Left hindlimb (tissue), 1 donor: ENCODE measurements around the gene FOXL2NB.

ENCODE experiments used
- DNase-seq: peaks from one replicate; pipeline ENCODE4 v3.0.0-alpha.2; 2018

The FOXL2NB gene

DNA sequence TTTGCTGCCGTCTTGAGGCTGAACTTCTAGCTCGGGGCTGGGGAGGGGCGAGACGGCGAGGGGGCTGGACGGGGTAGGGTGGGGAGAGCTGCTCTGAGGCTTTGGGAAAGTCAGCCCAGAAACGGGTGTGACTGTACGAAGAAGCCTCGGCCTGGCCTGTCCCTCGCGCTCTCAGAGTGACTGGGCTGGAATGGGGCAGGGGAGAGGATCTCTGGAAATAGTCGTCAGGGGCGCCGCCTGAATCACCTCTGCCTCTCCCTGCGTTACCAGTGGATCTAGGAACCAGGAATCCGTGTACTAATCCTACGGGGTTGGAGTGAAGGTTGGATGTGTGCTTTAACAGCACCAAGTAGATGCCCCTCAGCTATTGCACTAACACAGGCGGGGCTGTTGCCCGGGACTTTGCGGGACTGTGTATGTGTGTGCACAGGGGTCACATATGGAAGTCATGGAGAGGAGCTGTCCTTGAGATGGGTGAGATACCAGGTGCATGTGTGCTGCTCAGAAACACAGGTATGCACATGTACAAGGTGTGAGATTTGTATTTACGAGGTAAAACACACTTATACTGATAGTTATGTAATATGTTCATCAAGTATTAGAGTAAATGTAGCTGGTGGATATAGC is 591 bp downstream of the FOXL2NB start:
- DNase-seq = no peak

DNA sequence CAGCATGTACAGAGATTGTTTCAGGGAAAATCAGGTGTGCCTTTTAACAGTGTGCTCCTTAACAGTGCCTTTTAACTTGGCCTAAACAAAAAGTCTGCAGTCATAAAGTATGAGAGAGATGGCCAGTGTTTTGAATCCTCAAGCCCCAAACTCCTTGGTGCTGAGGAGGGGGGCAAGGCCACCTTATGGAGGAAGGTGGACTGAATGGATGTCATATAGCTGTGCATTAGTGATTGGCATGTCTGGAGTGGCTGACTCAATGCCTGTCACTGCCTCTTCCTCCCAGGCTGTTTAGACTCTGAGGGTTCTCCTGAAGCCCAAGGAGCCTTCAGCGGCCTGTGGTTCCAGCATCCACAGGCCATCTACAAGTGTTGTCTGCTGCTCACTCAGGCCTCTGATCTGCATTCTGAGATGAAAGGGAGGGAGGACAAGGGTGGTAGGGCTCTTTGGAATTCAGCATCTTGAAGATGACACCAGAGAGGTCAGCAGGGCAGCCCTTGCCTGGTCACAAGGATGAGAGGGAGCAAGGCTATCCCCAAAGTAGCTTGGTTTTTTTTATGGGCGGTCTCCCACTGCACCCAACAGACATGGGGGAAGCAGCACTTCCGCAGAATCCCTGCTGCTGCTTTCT is 1.5 kb downstream of the FOXL2NB start:
- no peak for DNase-seq

DNA sequence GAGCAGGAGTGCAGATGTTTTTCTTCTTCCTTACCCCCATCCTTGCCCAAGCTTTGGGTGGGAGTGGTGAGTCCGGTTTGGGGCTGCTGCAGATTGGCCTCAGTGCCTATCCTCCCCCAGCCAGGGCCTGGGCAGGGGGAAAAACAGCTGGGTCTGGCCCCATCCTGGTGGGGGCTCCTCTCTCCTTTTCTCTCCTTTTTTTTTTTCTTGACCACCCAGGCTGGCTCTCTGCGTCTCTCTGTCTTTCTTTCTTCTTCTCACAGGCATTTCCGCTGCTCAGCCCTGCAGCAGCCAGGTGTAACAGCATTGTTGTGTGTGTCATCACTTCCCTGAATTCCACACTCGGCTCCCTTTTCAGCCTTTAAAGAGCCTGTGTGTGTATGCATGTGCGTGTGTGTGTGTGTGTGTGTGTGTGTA is 2.0 kb downstream of the FOXL2NB start:
- DNase-seq = no peak

DNA sequence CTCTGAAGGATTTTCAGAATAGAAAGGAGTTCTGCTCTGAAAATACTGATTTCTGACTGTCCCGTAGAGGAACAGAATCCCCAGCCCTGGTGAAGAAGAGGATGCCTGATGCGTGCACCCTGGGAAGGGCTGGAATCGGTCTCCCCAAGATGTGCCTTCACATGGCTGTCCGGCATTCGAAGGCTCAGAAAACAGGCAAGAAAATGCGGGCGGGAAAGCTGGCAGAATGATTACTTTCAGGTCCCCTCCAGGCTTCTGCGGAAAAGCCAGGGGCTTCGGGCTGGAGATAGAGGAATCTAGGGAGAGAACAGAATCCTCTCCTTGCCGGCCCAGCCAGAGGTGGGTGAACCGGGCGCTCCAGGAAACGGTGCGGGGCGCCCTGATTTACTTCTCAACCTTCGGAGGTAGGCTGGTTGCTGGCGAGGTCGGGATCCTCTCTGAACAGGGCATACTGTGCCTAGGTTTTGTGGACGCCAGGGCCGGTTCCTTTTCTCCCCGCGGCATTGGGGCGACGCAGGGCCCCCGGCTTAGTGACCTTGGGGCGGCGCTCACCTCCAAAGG is 2.5 kb downstream of the FOXL2NB start:
- no peak for DNase-seq

DNA sequence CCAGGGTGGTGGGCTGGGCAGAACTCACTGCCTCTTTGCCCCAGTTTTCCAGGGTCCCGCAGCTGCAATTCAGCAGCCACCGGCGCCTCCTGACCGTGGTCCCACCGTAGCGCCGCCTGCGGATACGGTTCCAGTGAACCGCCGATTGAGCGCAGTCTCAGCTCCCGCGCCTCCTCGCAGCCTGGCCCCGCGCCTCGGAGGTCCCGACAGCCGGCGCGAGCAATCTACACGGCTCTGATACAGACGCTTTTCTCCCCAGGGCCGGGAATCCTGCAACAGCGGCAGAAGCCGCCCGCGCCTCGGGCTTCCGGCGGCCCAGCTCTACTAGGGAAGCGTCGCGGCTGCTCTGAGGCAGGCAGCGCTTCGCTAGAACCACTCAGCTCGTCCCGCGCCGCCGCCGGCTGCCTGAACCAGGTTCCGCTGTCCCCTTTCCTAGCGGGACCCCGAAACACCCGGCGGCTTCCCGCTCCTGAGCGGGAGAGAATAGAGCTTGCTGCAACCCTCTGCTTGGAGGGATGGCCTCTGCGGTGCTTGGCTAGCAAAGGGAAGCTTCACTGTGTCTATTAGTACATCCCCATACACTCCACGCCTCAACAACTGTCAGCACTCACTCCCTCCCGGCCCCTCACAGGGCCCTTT is 3.1 kb downstream of the FOXL2NB start:
- no peak for DNase-seq

DNA sequence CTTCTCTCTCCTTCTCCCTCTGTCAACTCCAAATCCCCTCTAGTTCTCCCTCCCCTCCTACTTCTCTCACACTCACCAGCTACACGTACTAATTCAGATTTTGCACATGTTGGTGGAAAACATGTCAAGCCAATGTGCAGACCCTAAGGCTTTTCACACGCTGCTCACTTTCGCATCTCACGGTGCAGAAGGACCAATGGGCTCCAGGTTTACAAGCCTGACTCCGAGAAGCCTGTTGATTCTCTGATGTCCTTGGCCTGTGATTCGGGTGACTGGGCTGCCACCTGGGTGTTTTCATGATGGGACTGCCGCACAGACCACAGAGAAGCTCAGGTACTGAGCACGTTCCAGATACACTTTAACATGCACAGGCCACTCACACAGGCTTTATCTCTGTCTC is 3.7 kb downstream of the FOXL2NB start:
- DNase-seq = no peak

DNA sequence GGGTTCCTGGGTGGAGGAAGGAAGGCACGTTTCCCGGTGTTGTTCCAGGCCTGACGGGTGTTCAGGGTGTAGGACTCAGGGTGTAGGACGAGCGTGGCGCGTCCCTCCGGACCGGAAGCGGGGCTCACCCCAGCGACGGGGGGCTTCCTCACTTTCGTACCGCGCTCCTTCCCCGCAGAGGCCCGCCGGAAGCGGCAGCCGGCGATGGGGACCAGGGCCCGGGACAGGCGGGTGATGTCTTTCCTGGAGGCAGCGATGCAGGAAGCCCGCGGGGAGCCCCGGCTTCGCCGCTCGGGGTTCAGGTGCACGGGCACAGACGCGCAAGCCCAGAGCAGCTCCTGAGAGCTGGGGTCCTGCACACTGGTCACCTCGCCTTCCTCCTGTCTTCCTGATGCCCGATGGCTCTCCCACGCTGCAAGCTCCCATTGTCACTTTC is 13.4 kb downstream of the FOXL2NB start:
- DNase-seq = no peak

DNA sequence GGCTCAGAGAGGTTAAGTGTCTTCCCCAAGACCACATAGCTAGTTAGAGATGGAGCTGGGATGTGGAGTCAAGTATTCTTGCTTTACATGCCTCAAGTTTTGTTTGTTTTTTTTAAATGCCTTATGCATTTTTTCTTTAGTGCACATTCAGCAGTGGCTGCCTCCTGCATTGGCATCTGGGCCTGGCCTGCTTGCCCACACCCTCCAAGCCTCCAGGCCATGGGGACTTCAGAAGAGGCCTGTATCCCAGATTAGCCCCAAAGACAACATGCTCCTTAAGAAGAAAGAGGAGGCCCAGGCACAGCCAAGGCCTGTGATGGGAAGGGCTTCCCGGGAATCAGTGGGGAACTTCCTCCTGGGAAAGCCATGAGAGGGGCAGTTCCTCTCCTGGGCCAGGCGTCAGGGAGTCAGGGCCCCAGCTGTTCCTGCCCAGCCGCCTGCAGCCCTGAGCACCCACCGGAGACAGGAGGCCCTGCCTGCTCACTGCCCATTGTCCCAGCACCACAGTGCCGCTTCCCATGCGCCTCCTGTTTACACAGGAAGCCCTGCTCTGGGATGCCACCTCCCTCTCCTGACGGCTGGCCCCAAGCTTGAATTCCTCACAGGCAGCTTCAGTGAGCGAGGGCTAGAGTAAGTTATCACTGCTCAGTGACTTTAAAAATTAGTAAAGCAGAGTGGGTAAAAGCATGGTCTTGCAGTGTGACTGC is 16.0 kb downstream of the FOXL2NB start:
- no peak for DNase-seq

DNA sequence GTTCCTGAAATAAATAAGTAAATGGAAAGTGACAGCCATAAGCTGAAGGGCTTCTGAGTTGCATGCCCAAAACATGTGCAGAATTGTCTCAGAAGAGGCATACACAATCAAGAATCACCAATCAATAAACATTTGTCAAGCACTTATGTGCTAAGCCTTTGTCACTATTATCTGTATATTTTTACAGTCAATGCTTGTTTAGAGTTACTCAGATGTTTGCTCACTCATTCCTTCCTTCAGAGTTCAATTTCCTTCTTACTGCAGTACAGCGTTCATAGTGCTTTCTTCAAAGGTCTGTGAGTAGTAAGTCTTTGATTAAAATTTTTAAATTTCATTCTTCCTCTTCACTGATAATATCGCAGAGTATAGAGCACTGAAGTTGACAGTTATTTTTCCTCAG is 17.2 kb downstream of the FOXL2NB start:
- DNase-seq = no peak

DNA sequence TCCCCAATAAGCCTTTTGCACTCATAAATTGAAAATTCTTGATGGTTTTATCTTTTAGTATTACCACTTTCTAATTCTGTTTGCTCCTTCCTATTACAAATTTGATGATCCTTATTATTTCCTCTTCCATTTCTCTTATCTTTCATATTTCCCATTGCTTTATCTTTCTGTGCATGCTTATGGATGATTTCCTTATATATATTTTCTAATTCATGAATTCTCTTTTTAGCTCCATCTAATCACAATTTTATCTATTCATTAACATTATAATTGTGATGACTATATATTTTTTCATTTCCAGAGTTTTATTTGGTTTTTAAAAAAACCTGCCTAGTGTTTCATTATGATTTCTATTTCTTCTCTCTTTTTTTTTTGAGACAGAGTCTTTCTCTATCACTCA is 17.9 kb downstream of the FOXL2NB start:
- no peak for DNase-seq

DNA sequence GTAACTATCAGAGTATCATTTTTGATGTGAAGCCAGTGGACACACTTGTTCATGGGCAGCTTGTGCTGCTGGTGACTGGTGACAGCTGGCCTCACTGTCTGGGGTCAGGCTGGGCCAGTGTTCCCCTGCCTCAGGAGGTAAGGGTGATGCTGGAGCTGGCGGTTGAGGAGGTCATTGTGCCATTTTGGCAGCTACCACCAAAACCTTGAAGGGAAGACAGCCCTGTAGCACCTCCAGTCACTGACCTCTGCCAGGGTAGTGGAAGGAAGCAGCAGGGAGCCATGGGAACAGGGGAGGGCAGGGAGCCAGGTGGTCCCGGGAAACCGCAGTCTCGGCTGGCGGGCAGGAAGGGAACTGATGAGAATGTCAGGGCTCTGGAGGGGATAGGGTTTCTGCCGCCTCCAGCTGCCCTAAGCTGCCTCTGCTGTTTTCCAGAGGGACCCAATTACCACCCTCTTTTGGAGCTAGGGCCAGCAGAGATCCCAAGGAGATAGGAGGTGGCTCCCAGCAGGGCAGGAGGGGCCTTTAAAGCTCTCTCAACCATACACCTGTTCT is 24.8 kb downstream of the FOXL2NB start:
- DNase-seq = no peak

DNA sequence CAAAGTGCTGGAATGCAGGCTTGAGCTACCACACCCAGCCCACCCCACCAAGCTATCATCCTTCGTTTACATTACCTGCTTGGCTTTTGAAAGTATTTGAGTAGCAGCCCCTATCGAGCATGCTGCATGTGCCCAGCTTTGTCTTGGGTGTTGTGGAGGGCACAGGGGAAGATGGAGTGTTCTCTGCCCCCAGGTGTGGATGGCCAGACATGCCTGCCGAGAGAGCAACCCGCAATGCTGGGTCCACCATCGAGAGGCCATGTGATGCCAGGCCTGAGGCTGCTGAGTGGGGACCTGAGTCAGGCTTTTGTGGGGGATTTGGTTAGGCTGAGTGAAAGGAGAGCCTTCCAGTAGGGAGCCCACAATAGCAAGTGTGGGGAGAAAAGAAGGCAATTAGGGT is 25.9 kb downstream of the FOXL2NB start:
- no peak for DNase-seq

DNA sequence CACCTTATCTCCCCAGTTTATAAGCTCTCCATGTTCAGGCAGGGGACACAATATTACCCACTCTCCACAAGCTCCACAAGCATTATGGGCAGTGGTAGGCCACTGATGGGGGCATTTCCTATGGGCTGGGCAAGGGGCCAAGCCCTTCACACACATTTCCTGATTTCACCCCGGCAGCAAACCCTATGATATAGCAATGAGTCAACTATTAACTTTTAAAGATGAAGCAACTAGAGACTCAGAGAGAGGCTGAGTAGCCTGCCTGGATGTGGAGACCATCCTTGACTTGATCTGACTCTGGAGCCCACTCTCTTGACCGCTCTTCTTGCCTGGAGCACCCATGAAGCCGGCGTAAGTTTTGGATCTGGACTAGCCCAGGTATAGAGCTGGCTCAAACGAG is 27.4 kb downstream of the FOXL2NB start:
- DNase-seq = no peak

DNA sequence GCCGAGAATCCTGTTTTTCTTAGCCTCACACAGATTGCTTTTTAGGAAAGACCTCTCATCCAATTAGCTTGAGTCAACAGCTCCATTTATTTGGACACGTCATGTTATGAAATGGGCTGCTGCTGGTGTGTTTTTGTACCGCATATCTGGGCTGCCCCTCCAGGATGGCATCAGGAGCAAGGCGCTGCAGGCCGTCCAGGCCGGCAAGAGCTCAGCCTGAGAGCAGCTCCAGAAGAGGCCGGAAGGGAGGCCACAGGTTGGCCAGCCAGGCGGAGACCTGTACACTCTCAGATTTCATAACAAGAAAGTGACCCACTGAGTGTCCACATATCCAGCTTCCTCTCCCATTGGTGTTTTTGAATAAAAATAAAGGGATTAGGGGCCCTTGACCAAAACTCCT is 28.3 kb downstream of the FOXL2NB start:
- no peak for DNase-seq

DNA sequence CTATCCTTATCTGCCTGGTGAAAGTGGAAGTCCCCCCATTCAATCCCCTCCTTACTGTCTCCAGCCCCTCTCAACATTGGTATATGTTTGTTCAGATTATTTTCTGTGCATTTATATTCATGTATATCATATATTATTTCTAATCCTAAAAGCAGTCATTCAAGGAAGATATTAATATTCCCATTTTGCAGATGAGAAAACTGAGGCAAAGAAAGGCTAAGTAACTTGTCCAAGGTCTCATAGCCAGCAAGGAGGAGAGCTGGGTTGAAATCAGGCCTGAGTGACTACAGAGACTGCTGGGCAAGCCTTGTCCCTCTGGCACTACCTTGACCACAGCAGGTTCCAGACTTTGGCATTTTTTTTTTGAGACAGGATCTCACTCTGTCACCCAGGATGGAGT is 29.0 kb downstream of the FOXL2NB start:
- no peak for DNase-seq

DNA sequence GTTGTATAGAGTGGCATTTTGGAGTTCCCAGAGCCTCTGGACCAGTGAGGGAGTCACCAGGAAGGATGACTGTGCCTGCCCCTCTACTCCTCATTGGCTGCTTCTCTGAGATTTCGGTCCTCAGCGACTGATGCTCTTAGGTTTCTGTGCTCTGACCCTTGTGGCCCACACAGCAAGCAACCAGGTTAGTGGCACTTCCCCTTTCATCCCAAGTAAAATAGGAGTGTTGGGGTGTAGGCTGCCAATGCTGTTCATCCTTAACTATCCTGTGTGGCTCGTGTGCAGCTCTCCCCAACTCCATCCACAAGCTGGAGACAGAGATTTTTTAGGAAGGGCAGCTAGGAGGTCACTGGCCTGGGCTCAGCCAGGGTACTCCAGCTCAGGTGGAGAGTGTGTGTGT is 37.8 kb downstream of the FOXL2NB start:
- no peak for DNase-seq

DNA sequence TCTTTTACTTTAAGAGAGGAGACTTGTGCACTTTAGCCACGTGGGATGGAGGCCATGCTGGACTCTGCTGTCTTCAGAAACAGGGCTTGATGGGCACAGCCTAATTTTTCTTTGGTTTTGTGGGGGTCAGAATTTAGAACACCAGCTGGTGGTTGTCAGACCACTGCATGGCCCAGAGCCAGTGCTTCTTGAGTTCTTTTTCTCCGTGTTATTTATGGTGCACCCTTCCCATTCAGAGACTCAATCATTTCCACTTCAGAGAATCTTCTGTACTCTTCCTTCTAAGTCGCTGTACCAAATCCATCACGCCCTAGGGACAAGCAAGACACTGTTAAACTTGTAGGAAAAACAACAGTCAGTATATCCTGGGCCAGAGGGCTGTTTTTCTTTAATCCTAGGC is 38.9 kb downstream of the FOXL2NB start:
- DNase-seq = no peak

DNA sequence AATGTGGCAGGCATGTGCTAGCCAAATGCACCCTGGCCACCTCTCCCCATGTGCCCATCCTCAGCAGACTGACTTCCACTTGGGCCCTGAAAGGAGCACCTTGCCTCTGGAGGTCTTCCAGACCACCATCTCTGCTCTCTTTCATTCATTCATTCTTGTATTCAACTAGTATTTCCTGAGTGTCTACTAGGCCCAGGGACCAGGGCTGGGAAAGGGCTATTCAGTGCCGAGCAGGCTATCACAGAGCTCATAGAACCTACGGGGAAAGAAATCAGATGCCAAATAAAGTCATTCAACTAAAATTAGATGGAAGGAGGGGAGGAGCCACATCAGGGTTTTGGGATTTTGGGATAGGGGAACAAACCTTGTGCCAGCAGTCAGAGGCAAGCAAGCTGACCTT is 40.2 kb downstream of the FOXL2NB start:
- no peak for DNase-seq

DNA sequence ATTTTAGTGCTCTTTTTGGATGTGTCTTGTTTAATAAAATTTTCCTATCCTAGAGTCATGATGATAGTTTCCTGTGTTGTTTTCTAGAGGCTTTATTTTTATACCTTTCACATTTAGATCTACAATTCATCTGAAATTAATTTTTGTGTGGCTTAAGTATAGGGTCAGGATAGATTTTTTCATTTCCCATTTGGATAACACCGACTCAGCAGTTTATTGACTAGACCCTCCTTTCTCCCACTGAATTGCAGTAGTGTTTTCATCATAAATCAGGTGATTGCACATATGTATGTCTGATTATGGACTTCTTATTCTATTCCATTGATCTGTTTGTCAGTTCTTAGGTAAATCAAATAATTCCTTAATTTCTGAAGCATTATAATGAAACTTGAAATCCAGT is 48.7 kb downstream of the FOXL2NB start:
- DNase-seq = no peak
